NCI-H1436 (cell line): Measurements from ENCODE around the gene TPM1.

Source experiments
- DNase-seq: peaks from one replicate; lab custom pipeline; 2025; lab: John Stamatoyannopoulos, UW

TPM1 gene

DNA sequence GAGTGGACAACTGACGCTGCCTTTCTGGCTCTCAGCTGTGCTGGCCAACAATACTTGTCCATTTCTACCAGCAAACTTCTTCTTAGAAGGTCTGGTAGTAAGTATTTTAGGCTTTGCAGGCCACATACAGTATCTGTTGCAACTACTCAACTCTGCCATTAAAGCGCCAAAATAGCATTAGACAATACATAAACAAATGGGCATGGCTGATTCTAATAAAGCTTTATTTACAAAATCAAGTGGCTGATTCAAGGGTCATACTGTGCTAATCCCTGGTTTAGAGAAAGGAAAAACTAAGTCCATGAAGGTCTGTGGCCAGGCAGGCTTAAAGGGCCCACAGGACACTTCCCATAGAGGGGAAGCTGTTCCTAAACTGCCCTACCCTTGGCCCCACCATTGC is 26.3 kb upstream of the TPM1 start:
- no peak for DNase-seq

GRCh38 chr15:63018639-63019038 is 23.9 kb upstream of the TPM1 start:
- no peak for DNase-seq

GRCh38 chr15:63019511-63020109 is 22.9 kb upstream of the TPM1 start:
- no peak for DNase-seq

GRCh38 chr15:63020128-63020527 is 22.4 kb upstream of the TPM1 start:
- no peak for DNase-seq

- DNase-seq: no peak
Measured at GRCh38 chr15:63020759-63021430, 21.7 kb upstream of the TPM1 start.

DNA sequence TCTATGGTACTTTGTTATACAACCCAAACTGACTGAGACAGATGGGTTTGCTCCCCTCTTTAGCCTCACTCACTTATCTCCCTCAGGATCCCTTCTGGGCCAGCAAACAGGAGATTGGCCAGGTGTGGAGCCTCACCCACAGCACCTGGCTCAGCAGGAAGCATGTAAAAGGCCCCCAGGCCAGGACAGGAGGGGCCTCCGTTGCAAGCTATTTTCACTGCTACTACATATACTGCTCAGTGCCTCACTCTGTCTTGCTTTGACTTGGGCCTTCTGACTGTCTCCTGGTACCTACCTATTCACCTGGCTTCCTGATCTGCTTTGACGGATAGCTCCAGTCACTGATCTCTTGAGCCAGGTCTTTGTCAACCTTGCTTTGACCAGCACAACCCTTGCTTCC is 20.4 kb upstream of the TPM1 start:
- no peak for DNase-seq

DNA sequence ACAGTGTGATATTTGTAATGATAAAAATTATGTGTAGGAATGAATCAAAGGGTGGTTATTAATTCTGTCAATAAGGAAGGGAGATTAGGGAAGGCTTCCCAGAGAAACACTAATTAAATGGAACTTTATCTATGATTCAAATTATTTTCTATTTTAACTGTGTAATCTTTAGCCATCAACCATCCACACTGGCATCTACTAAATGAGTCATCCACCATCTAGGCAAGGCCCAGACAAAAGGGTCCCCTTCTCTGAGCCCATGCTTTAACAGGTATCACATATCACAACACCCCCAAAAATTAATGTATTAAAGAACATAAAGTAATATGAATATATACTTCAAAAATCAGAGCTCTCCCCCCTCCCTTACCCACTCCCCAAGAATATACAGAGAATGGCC is 19.9 kb upstream of the TPM1 start:
- no peak for DNase-seq

DNA sequence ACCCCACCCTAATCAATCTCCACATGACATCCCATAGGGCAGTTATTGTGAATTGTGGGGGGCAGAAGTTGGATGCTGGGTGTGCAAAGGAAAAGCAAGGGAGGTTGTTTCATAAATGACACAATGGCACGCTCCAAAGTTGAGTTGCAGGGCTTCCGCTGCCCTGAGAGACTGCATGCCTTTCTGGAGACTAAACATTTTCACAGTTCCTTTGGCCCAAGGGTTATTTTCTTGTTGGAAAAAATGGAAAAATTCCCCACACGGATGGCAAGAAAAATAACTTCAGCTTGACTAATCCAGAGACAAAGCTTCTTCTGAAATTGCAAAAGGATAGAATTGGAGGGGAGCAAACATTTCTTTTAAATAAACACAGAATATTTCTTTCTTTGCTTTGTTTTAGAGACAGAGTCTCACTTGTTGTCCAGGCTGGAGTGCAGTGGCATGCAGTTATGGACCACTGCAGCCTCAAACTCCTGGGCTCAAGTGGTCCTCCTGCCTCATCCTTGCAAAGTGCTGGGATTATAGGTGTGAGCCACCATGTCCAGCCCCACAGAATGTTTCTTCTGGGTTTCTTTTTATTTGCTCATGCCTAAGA is 19.1 kb upstream of the TPM1 start:
- no peak for DNase-seq

DNA sequence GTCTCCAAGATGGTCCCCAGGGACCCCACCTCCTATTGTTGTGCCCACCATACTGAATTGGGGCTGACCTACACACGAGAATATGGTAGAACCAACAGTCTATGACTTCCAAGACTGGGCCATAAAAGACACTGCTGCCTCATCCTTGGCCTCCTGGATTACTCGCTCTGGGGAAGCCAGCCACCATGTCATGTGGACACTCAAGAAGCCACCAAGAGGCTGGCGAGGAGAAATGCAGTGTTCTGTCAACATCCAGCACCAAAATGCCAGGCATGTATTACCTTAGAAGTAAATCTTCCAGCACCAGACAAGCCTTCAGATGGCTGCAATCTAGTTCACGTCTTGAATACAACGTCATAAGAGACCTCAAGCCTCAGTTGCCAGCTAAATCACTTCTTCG is 17.1 kb upstream of the TPM1 start:
- no peak for DNase-seq

GRCh38 chr15:63027646-63028045 is 14.9 kb upstream of the TPM1 start:
- no peak for DNase-seq

GRCh38 chr15:63028442-63029110 is 14.0 kb upstream of the TPM1 start:
- no peak for DNase-seq

DNA sequence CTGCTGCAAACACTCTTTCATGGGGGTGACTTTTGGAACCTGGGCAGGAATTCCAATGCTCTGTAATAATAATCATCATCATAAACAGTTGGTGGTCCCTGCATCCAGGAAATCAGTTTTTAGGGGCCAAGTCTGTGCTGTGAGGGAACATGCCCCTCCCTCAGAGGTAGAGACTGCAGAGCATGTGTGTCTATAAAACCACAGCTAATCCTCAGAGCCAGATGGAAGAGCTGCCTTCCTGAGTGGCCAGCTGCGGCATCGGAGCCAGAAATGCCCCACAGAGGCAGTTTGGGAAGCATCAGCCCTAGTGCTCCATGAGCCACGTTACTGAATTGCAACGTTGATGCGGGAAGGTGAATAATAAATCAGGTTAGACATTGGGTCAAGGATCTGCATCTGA is 12.9 kb upstream of the TPM1 start:
- DNase-seq: no peak

DNA sequence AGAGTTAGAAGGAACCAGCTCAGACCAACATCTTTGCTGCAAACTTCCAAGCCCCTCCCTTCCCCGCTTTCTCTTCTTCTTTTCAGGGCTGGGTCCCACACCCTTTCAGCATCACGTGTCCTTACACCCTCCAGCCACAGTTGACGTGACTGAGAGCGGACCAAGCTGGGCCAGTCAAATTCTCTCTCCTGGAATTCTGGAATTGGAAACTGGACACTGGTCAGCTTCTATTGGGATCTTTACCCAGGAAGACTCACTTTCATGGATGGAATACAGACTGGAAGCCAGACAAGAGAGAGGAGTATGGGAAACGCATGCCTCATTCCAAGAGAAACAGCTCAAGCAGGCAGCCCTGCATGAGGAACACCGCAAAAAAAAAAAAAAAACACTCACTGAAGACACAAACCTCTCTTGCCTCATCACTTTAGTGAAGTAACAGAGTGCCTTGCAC is 12.4 kb upstream of the TPM1 start:
- DNase-seq: no peak

DNA sequence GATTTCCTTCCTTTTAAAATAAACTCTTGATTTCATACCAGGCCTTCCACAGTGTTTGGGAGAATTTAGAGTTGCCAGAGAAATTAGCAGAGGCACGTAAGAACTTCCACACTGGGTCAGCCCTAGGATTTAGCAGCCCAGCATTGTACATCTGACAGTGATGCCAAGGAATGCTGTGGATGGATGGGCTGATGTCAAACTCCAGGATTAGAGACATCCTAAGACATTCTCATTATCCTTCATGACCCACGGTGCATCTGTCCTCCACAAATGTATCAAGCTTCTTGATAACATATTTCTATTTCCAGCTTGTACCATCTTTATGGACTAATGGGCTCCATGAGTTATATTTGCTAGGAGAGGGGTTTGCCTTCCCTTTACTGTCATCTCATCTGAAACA is 8.0 kb upstream of the TPM1 start:
- no peak for DNase-seq

DNA sequence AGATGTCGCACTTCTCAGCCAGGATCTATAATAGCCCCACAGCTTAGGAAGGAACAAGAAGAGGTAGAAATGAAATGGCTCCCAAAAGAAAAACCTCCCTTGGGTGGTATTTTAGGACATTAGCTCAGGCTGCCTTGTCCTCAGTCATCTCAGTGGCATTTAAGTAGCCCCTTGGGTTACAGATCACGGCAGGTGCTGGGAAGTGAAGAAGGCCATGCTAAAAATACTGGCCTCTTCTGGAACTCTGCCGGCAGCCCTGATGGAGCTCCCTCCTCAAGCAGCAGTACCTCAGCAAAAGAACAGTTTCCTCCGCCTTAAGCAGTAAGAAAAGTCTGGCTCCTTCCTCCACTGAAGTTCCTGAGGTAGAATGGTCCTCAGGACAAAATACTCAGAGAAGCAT is 7.3 kb upstream of the TPM1 start:
- no peak for DNase-seq

- DNase-seq: no peak
Measured at GRCh38 chr15:63035977-63036376, 6.6 kb upstream of the TPM1 start.

- no peak for DNase-seq
Measured at GRCh38 chr15:63037976-63038720, 4.4 kb upstream of the TPM1 start.

DNA sequence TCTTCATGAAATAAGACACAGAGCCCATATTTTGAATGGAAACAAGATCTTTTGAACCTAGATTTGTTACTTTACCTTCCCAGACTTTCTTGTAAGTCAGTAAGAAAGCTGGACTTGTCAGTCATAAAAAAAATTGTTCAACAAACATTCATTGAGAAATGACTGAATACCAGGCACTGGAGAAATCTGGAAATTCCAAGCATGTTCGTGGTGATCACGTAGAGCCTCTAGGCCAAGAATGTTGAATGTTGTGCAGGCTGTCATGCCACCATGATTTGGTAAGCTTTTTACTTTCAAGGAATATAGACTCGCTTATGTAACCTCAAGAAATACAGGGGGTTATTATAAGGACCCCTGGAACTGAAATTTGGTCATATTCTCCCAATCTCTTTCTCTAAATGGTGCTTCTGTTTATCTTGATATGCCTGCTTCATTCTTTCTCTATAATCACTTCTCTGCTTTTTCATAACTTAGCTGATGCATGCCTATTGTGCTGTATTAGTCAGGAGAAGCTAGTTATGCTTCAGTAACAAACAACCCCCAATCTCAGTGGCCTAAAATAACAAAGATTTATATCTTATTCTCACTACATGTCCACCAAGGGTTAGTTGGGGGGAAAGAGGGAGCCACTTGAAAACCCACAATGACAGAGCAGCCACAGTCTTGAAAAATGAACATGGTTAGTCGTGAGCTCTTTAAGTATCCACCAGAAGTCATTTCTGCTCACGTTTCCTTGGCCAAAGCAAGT is 3.4 kb upstream of the TPM1 start:
- no peak for DNase-seq

GRCh38 chr15:63039811-63040210 is 2.7 kb upstream of the TPM1 start:
- no peak for DNase-seq

DNA sequence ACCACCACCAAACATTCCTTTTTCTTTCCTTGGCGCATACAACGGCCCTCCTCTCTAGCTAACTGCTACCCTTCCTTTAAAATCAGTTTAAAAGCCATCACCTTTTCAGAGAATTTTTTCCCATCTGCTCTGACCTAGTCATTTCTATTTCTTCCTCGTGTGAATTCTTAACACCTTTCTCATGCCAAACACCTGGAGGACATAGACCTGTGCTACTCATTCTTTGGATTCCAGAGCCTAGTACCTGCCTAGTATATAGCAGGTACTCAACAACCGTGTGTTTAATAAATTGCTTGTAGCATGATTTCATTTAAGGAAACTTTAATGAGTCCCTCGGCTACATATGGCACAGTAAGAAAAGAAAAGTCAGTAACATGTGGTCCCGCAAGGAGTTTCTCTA is 2.0 kb upstream of the TPM1 start:
- DNase-seq: no peak

DNA sequence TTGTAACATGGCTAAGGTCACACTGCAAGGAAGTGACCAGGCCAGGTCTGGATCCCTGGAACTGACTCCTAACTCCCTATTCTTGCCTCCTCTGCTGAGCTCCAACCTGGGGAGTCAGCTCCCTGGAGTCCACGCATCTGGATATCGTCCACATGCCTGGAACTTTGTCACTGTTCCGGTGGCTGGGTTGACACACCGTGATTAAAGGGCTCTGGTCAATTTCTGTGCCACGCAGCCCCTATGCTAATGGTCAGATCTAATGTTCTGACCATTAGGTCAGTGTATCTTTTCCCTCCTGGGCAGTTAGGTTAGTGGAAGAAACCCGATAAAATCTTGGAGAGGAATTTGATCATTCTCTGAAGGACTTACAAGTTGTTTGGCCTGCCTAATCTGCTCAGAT is 1.6 kb upstream of the TPM1 start:
- no peak for DNase-seq
